ENCODE measurements around the gene RAD51.

RAD51 gene

DNA sequence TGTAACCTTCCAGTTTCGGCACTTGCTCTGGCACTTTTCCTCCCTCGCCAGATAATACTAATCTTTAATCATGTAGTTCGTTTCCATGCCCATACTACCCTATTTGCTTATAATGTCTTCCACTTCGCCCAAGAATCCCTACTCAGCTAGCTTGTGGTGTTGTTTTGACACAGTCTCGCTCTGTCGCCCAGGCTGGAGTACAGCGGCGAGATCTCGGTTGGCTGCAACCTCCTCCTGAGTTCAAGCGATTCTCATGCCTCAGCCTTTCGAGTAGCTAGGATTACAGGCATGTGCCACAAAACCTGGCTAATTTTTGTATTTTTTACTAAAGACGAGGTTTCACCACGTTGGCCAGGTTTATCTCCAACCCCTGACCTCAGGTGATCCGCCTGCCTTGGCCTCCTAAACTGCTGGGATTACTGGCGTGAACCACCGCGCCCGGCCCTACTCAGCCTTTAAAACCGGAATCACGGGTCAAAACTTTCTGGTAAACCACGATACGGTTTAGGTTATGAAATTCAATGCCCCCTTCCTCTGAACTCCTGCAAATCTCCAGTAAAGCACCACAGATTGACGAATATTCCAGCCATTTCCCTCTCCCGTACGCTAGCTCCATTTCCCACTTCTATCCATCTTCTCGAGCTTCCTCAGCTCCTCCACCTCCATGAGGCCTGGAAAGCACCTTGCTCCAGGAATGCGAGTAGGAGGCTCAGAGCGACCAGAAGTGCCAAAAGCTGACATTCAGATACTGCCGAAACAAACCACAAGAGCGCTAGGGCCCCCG lies 878 bp upstream of the RAD51 start:
- Histone ChIP-seq H3K36me3 (ENCODE audit: insufficient read depth, low read length) (peaks cover 4% of the 10 kb centered on the region), H3K9me3 (ENCODE audit: low read length) (no peaks in the 10 kb centered on the region), H3K4me3 (ENCODE audit: low read length) (peak overlapping the region; percentile 69), H3K27me3 (ENCODE audit: insufficient read depth, low read length) (no peaks in the 10 kb centered on the region), H2AFZ (ENCODE audit: low read depth, low read length) (peak overlapping the region; percentile 87), H3K4me1 (ENCODE audit: insufficient read depth, low read length) (peaks cover 11% of the 10 kb centered on the region)

DNA sequence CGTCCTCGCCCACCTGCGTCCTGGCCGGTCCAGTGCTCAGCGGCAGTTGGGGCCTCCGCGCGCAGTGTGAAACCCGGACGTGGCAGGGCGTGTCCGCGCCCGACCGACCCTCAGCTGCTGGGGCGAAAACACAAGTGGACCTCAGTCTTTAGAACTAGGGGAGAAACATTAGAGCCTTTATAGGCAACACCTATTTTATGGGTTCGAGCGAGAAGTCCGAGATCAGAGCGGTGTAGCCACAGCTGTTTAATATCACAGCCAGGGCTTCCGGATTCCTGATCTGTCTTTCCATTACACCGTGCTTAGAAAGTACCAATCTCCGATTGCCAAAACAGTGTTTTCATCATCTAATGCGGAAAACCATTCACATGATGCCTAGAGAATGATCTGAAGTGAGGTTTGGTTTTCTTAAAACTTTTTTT lies 506 bp downstream of the RAD51 start:
- H2AFZ ChIP-seq (ENCODE audit: low read depth, low read length) = peak overlapping the region; percentile 87
- no peaks in the 10 kb centered on the region for H3K9me3 ChIP-seq (ENCODE audit: low read length)
- H3K36me3 ChIP-seq (ENCODE audit: insufficient read depth, low read length) = peaks cover 15% of the 10 kb centered on the region
- no peaks in the 10 kb centered on the region for H3K27me3 ChIP-seq (ENCODE audit: insufficient read depth, low read length)
- H3K4me1 ChIP-seq (ENCODE audit: insufficient read depth, low read length) = peaks cover 11% of the 10 kb centered on the region
- H3K4me3 ChIP-seq (ENCODE audit: low read length) = peak overlapping the region; percentile 69

DNA sequence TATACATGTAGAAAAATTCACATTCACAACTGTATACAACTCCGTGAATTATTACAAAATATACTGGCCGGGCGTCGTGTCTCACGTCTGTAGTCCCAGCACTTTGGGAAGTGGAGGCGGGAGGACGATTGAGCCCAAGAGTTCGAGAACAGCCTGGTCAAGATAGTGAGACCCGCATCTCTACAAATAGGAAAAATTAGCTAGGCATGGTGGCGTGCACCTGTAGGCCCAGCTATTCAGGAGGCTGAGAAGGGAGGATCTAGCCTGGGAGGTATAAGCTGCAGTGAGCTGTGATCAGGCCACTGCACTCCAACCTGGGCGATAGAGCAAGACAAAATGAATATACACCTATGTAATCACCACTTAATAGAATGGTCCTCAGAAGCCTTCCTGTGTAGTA lies 1.3 kb downstream of the RAD51 start:
- no peaks in the 10 kb centered on the region for H3K27me3 ChIP-seq (ENCODE audit: insufficient read depth, low read length)
- no peak overlapping the region for H2AFZ ChIP-seq (ENCODE audit: low read depth, low read length)
- H3K9me3 ChIP-seq (ENCODE audit: low read length) = no peaks in the 10 kb centered on the region
- H3K4me1 ChIP-seq (ENCODE audit: insufficient read depth, low read length) = peaks cover 11% of the 10 kb centered on the region
- H3K36me3 ChIP-seq (ENCODE audit: insufficient read depth, low read length) = peaks cover 23% of the 10 kb centered on the region
- peak overlapping the region; percentile 69 for H3K4me3 ChIP-seq (ENCODE audit: low read length)

DNA sequence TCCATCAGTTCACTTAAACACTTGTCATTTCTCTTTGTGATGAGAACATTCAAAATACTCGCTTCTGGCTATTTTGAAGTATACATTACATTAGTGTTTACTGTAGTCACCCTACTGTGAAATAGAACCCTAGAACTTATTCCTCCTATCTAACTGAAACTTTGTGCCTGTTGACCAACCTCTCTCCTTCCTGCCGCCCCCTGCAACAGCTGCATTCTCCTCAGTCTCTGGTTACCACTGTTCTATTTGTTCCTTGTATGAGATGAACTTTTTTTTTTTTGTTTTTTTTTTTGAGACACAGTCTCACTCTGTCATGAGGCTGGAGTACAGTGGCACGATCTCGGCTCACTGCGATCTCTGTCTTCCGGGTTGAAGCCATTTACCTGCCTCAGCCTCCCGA lies 2.9 kb downstream of the RAD51 start:
- H3K4me3 ChIP-seq (ENCODE audit: low read length) = no peak overlapping the region
- H3K9me3 ChIP-seq (ENCODE audit: low read length) = no peaks in the 10 kb centered on the region
- peaks cover 33% of the 10 kb centered on the region for H3K36me3 ChIP-seq (ENCODE audit: insufficient read depth, low read length)
- H3K4me1 ChIP-seq (ENCODE audit: insufficient read depth, low read length) = peaks cover 11% of the 10 kb centered on the region
- no peaks in the 10 kb centered on the region for H3K27me3 ChIP-seq (ENCODE audit: insufficient read depth, low read length)
- H2AFZ ChIP-seq (ENCODE audit: low read depth, low read length) = no peak overlapping the region

DNA sequence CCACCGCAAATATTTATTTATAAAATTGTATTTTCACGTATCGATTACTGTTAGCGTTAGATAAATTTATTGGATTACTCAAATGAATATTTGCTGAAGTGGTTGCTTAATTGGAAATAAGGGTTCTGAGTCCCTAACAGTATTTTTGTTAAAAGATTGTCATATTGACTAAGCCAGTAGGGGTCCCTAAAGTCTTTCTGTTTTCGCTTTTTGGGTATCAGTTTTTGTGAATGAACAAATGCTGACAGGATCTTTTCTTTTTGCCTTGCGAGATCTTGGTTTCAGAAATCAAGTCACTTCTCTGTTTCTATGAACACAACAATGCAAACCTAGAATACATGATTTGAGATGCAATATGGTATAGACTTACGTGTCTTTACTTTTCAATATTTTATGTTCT lies 7.1 kb downstream of the RAD51 start:
- H2AFZ ChIP-seq (ENCODE audit: low read depth, low read length) = no peak overlapping the region
- H3K9me3 ChIP-seq (ENCODE audit: low read length) = no peaks in the 10 kb centered on the region
- H3K27me3 ChIP-seq (ENCODE audit: insufficient read depth, low read length) = no peaks in the 10 kb centered on the region
- no peaks in the 10 kb centered on the region for H3K4me1 ChIP-seq (ENCODE audit: insufficient read depth, low read length)
- H3K36me3 ChIP-seq (ENCODE audit: insufficient read depth, low read length) = peaks cover 51% of the 10 kb centered on the region
- H3K4me3 ChIP-seq (ENCODE audit: low read length) = no peak overlapping the region

DNA sequence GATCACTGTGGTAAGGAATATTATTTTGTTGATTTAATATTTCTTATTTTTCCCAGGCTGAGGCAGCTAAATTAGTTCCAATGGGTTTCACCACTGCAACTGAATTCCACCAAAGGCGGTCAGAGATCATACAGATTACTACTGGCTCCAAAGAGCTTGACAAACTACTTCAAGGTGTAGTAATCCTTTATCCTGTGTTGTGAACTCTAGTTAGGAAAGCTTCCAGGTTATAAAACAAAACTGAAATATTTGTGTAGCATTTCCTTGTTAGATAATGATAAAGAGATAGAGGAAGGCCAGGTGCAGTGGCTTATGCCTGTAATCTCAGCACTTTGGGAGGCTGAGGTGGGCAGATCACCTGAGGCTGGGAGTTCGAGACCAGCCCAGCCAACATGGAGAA lies 11.1 kb downstream of the RAD51 start:
- no peaks in the 10 kb centered on the region for H3K4me1 ChIP-seq (ENCODE audit: insufficient read depth, low read length)
- no peaks in the 10 kb centered on the region for H3K9me3 ChIP-seq (ENCODE audit: low read length)
- no peak overlapping the region for H3K4me3 ChIP-seq (ENCODE audit: low read length)
- peaks cover 57% of the 10 kb centered on the region for H3K36me3 ChIP-seq (ENCODE audit: insufficient read depth, low read length)
- no peak overlapping the region for H2AFZ ChIP-seq (ENCODE audit: low read depth, low read length)
- H3K27me3 ChIP-seq (ENCODE audit: insufficient read depth, low read length) = no peaks in the 10 kb centered on the region

DNA sequence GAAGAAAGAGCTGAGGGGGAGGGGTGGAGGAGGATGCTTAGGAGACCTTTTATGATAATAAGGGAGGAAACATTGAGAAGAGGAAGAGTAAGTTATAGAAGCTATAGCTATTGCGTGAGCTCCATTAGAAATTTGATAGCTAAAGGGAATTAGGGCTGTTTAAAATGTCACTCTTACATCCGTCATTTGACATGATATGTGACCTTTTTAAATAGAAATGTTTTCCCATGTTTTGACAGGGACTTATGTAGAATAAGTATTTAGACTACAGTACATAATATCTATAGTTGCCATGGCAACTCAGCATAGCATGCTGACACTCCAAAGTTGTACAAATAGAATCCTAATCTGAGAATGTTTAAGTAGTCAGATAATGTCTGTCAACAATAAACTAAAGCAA lies 19.2 kb downstream of the RAD51 start:
- Histone ChIP-seq H3K4me1 (ENCODE audit: insufficient read depth, low read length) (no peaks in the 10 kb centered on the region), H3K4me3 (ENCODE audit: low read length) (no peak overlapping the region), H3K27me3 (ENCODE audit: insufficient read depth, low read length) (no peaks in the 10 kb centered on the region), H3K36me3 (ENCODE audit: insufficient read depth, low read length) (peaks cover 44% of the 10 kb centered on the region), H2AFZ (ENCODE audit: low read depth, low read length) (no peak overlapping the region), H3K9me3 (ENCODE audit: low read length) (no peaks in the 10 kb centered on the region)

DNA sequence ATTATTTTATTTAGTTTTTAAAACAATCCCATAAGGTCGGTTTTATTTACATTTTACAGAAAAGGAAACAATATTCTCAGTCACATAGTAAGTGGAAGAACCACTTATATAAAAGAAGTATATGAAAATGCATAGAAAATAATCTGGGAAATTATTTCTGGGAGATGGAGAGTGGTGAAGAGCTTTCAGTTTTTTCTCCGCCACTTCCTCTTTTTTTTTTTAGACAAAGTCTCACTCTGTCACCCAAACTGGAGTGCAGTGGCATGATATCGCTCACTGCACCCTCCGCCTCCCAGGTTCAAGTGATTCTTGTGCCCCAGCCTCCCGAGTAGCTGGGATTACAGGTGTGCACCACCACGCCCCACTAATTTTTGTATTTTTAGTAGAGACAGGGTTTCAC lies 21.2 kb downstream of the RAD51 start:
- no peaks in the 10 kb centered on the region for H3K9me3 ChIP-seq (ENCODE audit: low read length)
- H3K4me1 ChIP-seq (ENCODE audit: insufficient read depth, low read length) = no peaks in the 10 kb centered on the region
- no peak overlapping the region for H2AFZ ChIP-seq (ENCODE audit: low read depth, low read length)
- H3K4me3 ChIP-seq (ENCODE audit: low read length) = no peak overlapping the region
- H3K27me3 ChIP-seq (ENCODE audit: insufficient read depth, low read length) = no peaks in the 10 kb centered on the region
- peaks cover 39% of the 10 kb centered on the region for H3K36me3 ChIP-seq (ENCODE audit: insufficient read depth, low read length)

DNA sequence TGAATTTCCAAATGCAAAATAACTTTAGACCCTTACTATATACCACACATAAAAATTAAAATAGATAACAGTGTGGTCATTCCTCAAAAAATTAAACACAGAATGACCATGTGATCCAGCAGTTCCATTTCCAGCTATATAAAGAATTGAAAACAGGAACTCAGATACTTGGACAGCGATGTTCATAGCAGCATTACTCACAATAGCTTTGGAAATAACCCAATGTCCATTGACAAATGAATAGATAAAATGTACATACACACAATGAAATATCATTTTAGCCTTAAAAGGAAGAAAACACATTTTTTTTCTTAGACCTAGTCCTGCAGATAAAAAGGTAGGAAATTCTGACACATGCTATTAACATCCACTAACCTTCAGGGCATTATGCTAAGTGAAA lies 26.7 kb downstream of the RAD51 start:
- H3K36me3 ChIP-seq (ENCODE audit: insufficient read depth, low read length) = peaks cover 36% of the 10 kb centered on the region
- H3K27me3 ChIP-seq (ENCODE audit: insufficient read depth, low read length) = no peaks in the 10 kb centered on the region
- no peaks in the 10 kb centered on the region for H3K4me1 ChIP-seq (ENCODE audit: insufficient read depth, low read length)
- H3K9me3 ChIP-seq (ENCODE audit: low read length) = peaks cover 1% of the 10 kb centered on the region
- H3K4me3 ChIP-seq (ENCODE audit: low read length) = no peak overlapping the region
- no peak overlapping the region for H2AFZ ChIP-seq (ENCODE audit: low read depth, low read length)

DNA sequence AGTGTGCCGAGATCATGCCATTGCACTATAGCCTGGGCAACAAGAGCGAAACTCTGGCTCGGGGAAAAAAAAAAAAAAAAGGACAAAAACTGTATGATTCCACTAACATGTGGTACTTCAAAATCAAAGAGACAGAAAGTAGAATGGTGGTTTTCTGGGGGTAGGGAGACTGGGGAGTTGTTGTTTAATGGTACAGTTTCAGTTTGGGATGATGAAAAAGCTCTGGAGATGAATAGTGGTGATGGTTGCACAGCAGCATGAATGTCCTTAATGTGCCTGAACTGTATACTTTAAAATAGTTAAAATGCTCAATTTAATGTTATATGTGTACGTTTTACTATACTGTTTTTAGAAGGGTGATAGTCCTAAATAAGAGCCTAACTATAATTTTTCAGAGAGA lies 27.4 kb downstream of the RAD51 start:
- Histone ChIP-seq H3K4me1 (ENCODE audit: insufficient read depth, low read length) (no peaks in the 10 kb centered on the region), H3K36me3 (ENCODE audit: insufficient read depth, low read length) (peaks cover 37% of the 10 kb centered on the region), H3K27me3 (ENCODE audit: insufficient read depth, low read length) (no peaks in the 10 kb centered on the region), H2AFZ (ENCODE audit: low read depth, low read length) (no peak overlapping the region), H3K4me3 (ENCODE audit: low read length) (no peak overlapping the region), H3K9me3 (ENCODE audit: low read length) (peaks cover 1% of the 10 kb centered on the region)

DNA sequence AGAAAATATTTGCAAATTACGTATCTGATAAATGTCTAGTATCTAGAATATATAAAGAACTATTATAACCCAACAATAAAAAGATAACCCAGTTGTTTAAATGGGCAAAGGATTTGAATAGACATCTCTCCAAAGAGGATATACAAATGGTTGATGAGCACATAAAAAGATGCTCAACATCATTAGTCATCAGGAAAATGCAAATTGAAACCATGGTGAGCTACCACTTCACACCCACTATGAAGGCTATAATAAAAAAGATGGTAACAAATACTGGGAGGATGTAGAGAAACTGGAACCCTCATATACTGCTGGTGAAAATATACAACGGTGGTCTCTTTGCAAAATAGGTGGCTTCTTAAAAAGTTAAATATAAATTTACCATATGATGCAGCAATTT lies 28.0 kb downstream of the RAD51 start:
- Histone ChIP-seq H3K27me3 (ENCODE audit: insufficient read depth, low read length) (no peaks in the 10 kb centered on the region), H3K9me3 (ENCODE audit: low read length) (peaks cover 1% of the 10 kb centered on the region), H3K4me3 (ENCODE audit: low read length) (no peak overlapping the region), H2AFZ (ENCODE audit: low read depth, low read length) (no peak overlapping the region), H3K36me3 (ENCODE audit: insufficient read depth, low read length) (peaks cover 35% of the 10 kb centered on the region), H3K4me1 (ENCODE audit: insufficient read depth, low read length) (no peaks in the 10 kb centered on the region)

DNA sequence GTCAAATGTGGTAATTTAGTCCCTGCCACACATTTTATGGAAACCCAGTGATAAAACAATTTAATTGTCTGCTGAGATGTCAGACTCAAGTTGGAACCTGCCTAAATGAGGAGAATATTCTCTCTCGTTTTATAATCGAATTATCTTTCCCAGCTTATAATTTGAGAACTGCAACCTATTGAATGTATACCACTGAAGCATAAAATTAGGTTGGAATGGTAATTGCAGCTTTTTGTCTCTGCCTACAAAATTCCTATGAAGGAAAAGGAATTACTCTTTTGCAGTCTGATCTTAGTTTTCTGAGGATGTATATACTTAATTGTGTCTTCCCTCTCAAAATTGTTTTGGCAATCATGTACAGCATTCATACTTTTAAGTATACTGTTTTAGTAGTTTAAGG lies 28.9 kb downstream of the RAD51 start:
- Histone ChIP-seq H3K4me1 (ENCODE audit: insufficient read depth, low read length) (no peaks in the 10 kb centered on the region), H3K4me3 (ENCODE audit: low read length) (no peak overlapping the region), H3K36me3 (ENCODE audit: insufficient read depth, low read length) (peaks cover 34% of the 10 kb centered on the region), H3K9me3 (ENCODE audit: low read length) (peaks cover 1% of the 10 kb centered on the region), H3K27me3 (ENCODE audit: insufficient read depth, low read length) (no peaks in the 10 kb centered on the region), H2AFZ (ENCODE audit: low read depth, low read length) (no peak overlapping the region)

DNA sequence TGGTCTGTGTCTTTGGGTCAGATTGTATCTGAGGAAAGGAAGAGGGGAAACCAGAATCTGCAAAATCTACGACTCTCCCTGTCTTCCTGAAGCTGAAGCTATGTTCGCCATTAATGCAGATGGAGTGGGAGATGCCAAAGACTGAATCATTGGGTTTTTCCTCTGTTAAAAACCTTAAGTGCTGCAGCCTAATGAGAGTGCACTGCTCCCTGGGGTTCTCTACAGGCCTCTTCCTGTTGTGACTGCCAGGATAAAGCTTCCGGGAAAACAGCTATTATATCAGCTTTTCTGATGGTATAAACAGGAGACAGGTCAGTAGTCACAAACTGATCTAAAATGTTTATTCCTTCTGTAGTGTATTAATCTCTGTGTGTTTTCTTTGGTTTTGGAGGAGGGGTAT lies 36.1 kb downstream of the RAD51 start:
- no peak overlapping the region for H3K4me3 ChIP-seq (ENCODE audit: low read length)
- no peak overlapping the region for H2AFZ ChIP-seq (ENCODE audit: low read depth, low read length)
- H3K9me3 ChIP-seq (ENCODE audit: low read length) = no peaks in the 10 kb centered on the region
- no peaks in the 10 kb centered on the region for H3K27me3 ChIP-seq (ENCODE audit: insufficient read depth, low read length)
- H3K4me1 ChIP-seq (ENCODE audit: insufficient read depth, low read length) = no peaks in the 10 kb centered on the region
- H3K36me3 ChIP-seq (ENCODE audit: insufficient read depth, low read length) = peaks cover 62% of the 10 kb centered on the region

DNA sequence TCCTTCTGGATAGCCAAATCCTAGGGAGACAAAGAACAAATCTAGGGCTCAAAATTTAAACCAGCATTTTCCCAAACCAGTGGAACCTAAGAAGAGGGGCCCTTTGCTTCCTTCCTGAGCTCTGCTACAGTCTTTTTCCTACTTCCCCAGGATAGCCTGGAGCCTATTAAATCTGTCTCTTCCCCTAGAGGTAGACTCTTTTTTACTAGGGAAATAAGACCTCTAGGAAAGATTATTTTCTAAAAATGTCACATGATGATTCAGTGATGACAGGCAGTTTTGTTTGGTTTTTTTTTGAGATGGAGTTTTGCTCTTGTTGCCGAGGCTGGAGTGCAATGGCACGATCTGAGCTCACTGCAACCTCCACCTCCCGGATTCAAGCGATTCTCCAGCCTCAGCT lies 41.6 kb downstream of the RAD51 start:
- no peak overlapping the region for H3K4me3 ChIP-seq (ENCODE audit: low read length)
- H3K27me3 ChIP-seq (ENCODE audit: insufficient read depth, low read length) = no peaks in the 10 kb centered on the region
- H2AFZ ChIP-seq (ENCODE audit: low read depth, low read length) = no peak overlapping the region
- H3K9me3 ChIP-seq (ENCODE audit: low read length) = no peaks in the 10 kb centered on the region
- peaks cover 73% of the 10 kb centered on the region for H3K36me3 ChIP-seq (ENCODE audit: insufficient read depth, low read length)
- H3K4me1 ChIP-seq (ENCODE audit: insufficient read depth, low read length) = no peaks in the 10 kb centered on the region

Measured in neuron (in vitro differentiated cells).